ENCODE results near the gene COPG2.
"Not testable (repeated sequence)": the region's sequence is repeated elsewhere in the genome, so short reads cannot be mapped to it uniquely, and the experiment has no call there.

The COPG2 gene

DNA sequence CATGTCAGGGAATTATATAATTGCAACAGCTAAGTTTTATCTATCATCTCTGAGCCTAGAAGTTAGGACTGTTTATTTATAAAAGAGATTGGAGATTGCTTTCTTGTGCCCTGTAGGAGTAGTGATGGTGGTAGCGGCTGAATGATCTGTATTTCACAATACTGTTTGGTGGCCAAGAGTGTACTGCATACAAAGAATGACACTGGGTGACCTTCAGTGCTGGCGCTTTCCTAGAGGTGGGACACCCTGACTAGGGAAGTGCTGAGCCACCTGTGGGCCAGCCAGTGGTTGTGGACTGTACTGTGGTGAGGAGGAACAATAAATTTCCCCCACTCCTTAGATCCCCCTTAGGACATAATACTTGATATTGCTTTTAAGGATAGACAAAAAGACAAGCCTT, 53.0 kb downstream of the COPG2 start:
- no peaks in the 10 kb centered on the region for H3K79me2 ChIP-seq (ENCODE audit: control insufficient read depth, low read length)
- H3K36me3 ChIP-seq (ENCODE audit: control insufficient read depth, low read length) = peaks cover 12% of the 10 kb centered on the region
- no peaks in the 10 kb centered on the region for H3K9me2 ChIP-seq (replicated peaks; ENCODE audit: control insufficient read depth, low read length)
- no peaks in the 10 kb centered on the region for H4K20me1 ChIP-seq (ENCODE audit: control insufficient read depth, insufficient read depth, low read depth, low read length)
- H3K9me3 ChIP-seq (ENCODE audit: control insufficient read depth, insufficient read depth, low read length) = no peaks in the 10 kb centered on the region
- H3F3A ChIP-seq (ENCODE audit: control insufficient read depth, insufficient read depth) = no peaks in the 10 kb centered on the region
- no peak for TF ChIP-seq EZH2phosphoT487 (IDR thresholded peaks at IDR 0.05; ENCODE audit: borderline replicate concordance, low read length)
- no peak for TF ChIP-seq CTCF (IDR thresholded peaks at IDR 0.05; ENCODE audit: low read depth, low read length, poor library complexity, severe bottlenecking)
- no peak overlapping the region for H3K4me3 ChIP-seq (ENCODE audit: low read length)
- H3K27ac ChIP-seq (ENCODE audit: low read depth, low read length) = no peak overlapping the region
- no peak overlapping the region for H3K4me2 ChIP-seq (ENCODE audit: low read length)
- no peaks in the 10 kb centered on the region for H3K27me3 ChIP-seq (ENCODE audit: control insufficient read depth, low read length)
- no peaks in the 10 kb centered on the region for H3K4me1 ChIP-seq (ENCODE audit: control insufficient read depth, low read length)

DNA sequence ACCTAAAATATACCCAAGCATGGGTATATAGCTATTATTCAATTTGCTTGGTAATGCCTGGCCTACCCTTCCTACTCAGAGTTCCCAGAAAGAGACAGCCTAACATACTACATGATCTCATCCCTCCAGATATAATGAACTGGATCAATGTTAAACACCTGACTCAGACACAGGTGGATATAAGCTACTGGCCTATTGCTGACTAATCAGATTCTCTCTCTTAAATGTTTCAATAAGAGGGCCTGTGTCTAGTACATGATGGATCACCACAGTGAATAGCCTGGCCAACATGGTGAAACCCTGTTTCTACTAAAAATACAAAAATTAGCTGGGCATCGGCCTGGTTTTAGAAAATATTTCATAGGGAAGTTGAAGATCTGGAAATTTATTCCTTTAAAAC, 54.1 kb downstream of the COPG2 start:
- H3K9me2 ChIP-seq (replicated peaks; ENCODE audit: control insufficient read depth, low read length) = no peaks in the 10 kb centered on the region
- no peak overlapping the region for H3K27ac ChIP-seq (ENCODE audit: low read depth, low read length)
- no peaks in the 10 kb centered on the region for H3K79me2 ChIP-seq (ENCODE audit: control insufficient read depth, low read length)
- H3K4me1 ChIP-seq (ENCODE audit: control insufficient read depth, low read length) = no peaks in the 10 kb centered on the region
- no peaks in the 10 kb centered on the region for H3K27me3 ChIP-seq (ENCODE audit: control insufficient read depth, low read length)
- peaks cover 12% of the 10 kb centered on the region for H3K36me3 ChIP-seq (ENCODE audit: control insufficient read depth, low read length)
- no peak overlapping the region for H3K4me3 ChIP-seq (ENCODE audit: low read length)
- TF ChIP-seq EZH2phosphoT487 (IDR thresholded peaks at IDR 0.05; ENCODE audit: borderline replicate concordance, low read length) (no peak), CTCF (IDR thresholded peaks at IDR 0.05; ENCODE audit: low read depth, low read length, poor library complexity, severe bottlenecking) (no peak)
- no peak overlapping the region for H3K4me2 ChIP-seq (ENCODE audit: low read length)
- H3K9me3 ChIP-seq (ENCODE audit: control insufficient read depth, insufficient read depth, low read length) = no peaks in the 10 kb centered on the region
- H4K20me1 ChIP-seq (ENCODE audit: control insufficient read depth, insufficient read depth, low read depth, low read length) = no peaks in the 10 kb centered on the region
- H3F3A ChIP-seq (ENCODE audit: control insufficient read depth, insufficient read depth) = no peaks in the 10 kb centered on the region

- no peaks in the 10 kb centered on the region for H3K9me2 ChIP-seq (replicated peaks; ENCODE audit: control insufficient read depth, low read length)
- no peaks in the 10 kb centered on the region for H3K4me1 ChIP-seq (ENCODE audit: control insufficient read depth, low read length)
- TF ChIP-seq EZH2phosphoT487 (IDR thresholded peaks at IDR 0.05; ENCODE audit: borderline replicate concordance, low read length) = no peak
- no peak for TF ChIP-seq CTCF (IDR thresholded peaks at IDR 0.05; ENCODE audit: low read depth, low read length, poor library complexity, severe bottlenecking)
- H4K20me1 ChIP-seq (ENCODE audit: control insufficient read depth, insufficient read depth, low read depth, low read length) = no peaks in the 10 kb centered on the region
- no peaks in the 10 kb centered on the region for H3K9me3 ChIP-seq (ENCODE audit: control insufficient read depth, insufficient read depth, low read length)
- no peaks in the 10 kb centered on the region for H3K79me2 ChIP-seq (ENCODE audit: control insufficient read depth, low read length)
- no peaks in the 10 kb centered on the region for H3F3A ChIP-seq (ENCODE audit: control insufficient read depth, insufficient read depth)
- H3K4me2 ChIP-seq (ENCODE audit: low read length) = no peak overlapping the region
- H3K4me3 ChIP-seq (ENCODE audit: low read length) = no peak overlapping the region
- peaks cover 12% of the 10 kb centered on the region for H3K36me3 ChIP-seq (ENCODE audit: control insufficient read depth, low read length)
- no peaks in the 10 kb centered on the region for H3K27me3 ChIP-seq (ENCODE audit: control insufficient read depth, low read length)
- H3K27ac ChIP-seq (ENCODE audit: low read depth, low read length) = no peak overlapping the region
Measured at GRCh38 chr7:130611218-130611617, 57.3 kb downstream of the COPG2 start.

DNA sequence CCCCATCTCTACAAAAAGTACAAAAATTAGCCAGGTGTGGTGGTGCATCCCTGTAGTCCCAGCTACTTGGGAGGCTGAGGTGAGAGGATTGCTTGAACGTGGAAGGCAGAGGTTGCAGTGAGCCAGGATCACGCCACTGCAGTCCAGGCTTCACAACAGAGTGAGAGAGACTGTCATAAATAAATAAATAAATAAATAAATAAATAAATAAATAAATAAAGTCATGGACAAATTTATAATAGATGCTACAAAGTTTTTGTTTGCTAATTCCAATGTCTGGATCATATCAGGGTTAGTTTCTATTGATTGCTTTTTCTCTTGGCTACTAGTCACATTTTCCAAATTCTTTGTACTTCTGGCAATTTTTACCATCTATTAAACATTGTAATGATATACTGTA, 61.5 kb downstream of the COPG2 start:
- not testable (repeated sequence) for H3K9me3 ChIP-seq (ENCODE audit: control insufficient read depth, insufficient read depth, low read length); H3K36me3 ChIP-seq (ENCODE audit: control insufficient read depth, low read length); H3K27ac ChIP-seq (ENCODE audit: low read depth, low read length); H4K20me1 ChIP-seq (ENCODE audit: control insufficient read depth, insufficient read depth, low read depth, low read length); H3K4me1 ChIP-seq (ENCODE audit: control insufficient read depth, low read length); H3F3A ChIP-seq (ENCODE audit: control insufficient read depth, insufficient read depth); H3K9me2 ChIP-seq (replicated peaks; ENCODE audit: control insufficient read depth, low read length); H3K4me3 ChIP-seq (ENCODE audit: low read length); H3K27me3 ChIP-seq (ENCODE audit: control insufficient read depth, low read length); H3K79me2 ChIP-seq (ENCODE audit: control insufficient read depth, low read length); H3K4me2 ChIP-seq (ENCODE audit: low read length)
